DND-41 (cell line): ENCODE measurements around the gene CSRP2.

Source experiments
- ATAC-seq: fragments of 200-7000 bp; cut with Tn5 transposase; 3 replicates; pipeline ENCODE4 v1.9.1; 2021; ENCODE audit warnings: low read depth; ENCODE audit not compliant: insufficient read depth
- DNase-seq: peaks from one replicate; pipeline ENCODE4 v3.0.0-alpha.2; 2020
- H2AFZ ChIP-seq: 2 replicates; pipeline ENCODE4 v1.6.0; 2012; ENCODE audit warnings: low read depth, low read length
- H3K27ac ChIP-seq: 2 replicates; pipeline ENCODE4 v1.5.1; 2012; ENCODE audit warnings: low read length, inconsistent platforms
- H3K27me3 ChIP-seq: fragments of 200-600 bp; sonication (generic); 2 replicates; pipeline ENCODE4 v1.6.0; 2012; ENCODE audit warnings: low read length, mild to moderate bottlenecking, inconsistent platforms; ENCODE audit not compliant: insufficient read depth, poor library complexity
- H3K36me3 ChIP-seq: 2 replicates; pipeline ENCODE4 v1.5.1; 2012; ENCODE audit warnings: low read length, inconsistent platforms; ENCODE audit not compliant: insufficient read depth
- H3K4me1 ChIP-seq: 2 replicates; pipeline ENCODE4 v1.5.1; 2012; ENCODE audit warnings: mild to moderate bottlenecking, low read length; ENCODE audit not compliant: insufficient read depth
- H3K4me2 ChIP-seq: 2 replicates; pipeline ENCODE4 v1.6.0; 2012; ENCODE audit warnings: mild to moderate bottlenecking, moderate library complexity, low read length, inconsistent platforms; ENCODE audit not compliant: insufficient read depth
- H3K4me3 ChIP-seq, 2 experiments: fragments of 200-600 bp in 1 of 2; shearing (Covaris generic) in 1 of 2; 2 replicates each; pipeline ENCODE4 v1.5.1; 2012 to 2016; ENCODE audit warnings: inconsistent platforms in 2 of 2, low read length in 2 of 2, mild to moderate bottlenecking in 2 of 2, low read depth in 1 of 2, moderate library complexity in 1 of 2
- H3K79me2 ChIP-seq: 2 replicates; pipeline ENCODE4 v1.6.0; 2012; ENCODE audit warnings: low read length, inconsistent platforms; ENCODE audit not compliant: insufficient read depth
- H3K9ac ChIP-seq: 2 replicates; pipeline ENCODE4 v1.6.0; 2012; ENCODE audit warnings: low read depth, mild to moderate bottlenecking, inconsistent platforms, low read length, moderate library complexity
- H3K9me3 ChIP-seq: 2 replicates; pipeline ENCODE4 v1.5.1; 2012; ENCODE audit warnings: low read length, moderate library complexity, mild to moderate bottlenecking, inconsistent platforms; ENCODE audit not compliant: insufficient read depth, severe bottlenecking
- H4K20me1 ChIP-seq: 2 replicates; pipeline ENCODE4 v1.6.0; 2012; ENCODE audit warnings: low read length; ENCODE audit not compliant: insufficient read depth
- EZH2 ChIP-seq: IDR thresholded peaks from 3 replicates; pipeline ENCODE4 v1.6.1; 2012; ENCODE audit warnings: borderline replicate concordance, low read depth, mild to moderate bottlenecking, moderate library complexity, low read length, inconsistent platforms; ENCODE audit not compliant: severe bottlenecking
- TF ChIP-seq, protein P1 (sequence below): IDR thresholded peaks from 2 replicates; pipeline ENCODE4 v1.5.1; 2012; ENCODE audit warnings: borderline replicate concordance, low read length, moderate library complexity, mild to moderate bottlenecking; ENCODE audit not compliant: poor library complexity, severe bottlenecking; ENCODE audit errors: extremely low read depth

The CSRP2 gene

DNA sequence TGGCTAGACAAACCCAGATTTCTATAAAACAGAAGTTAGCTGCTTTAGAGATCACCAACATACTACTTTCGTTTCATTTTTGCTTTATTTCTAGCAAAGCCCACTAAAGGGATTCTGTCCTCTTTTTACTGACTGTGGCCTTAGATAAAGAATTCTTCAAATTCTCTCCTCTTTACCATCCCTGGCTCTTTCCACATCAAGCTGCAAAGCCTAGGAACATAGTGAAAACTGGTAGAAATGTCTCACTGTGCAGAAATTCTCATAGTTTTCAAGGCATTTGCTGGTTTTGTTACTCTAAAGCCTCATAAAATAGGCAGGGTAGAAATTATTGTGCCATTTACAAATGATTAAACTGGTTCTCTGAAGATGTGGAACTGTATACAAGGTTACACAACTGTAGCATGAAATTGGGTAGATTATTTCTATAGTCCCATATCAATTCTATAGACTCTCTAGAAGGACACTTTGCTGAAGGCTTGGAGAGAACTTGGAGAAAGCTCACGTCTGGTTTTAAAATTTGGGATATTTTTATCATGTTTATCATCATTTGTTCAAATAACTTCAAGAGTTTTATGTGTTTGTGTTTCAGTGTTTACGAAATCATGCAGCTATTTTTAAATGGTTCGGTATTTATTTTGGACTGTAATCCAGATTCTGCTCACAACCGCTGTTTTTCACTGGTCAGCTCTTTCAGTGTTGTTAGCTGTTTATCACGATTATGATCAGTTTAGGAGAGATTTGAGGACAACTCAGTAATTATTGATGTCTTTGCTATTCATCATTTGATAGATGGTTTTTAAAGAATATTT, 36.7 kb upstream of the CSRP2 start:
- Histone ChIP-seq H3K9ac (no peak overlapping the region), H3K4me2 (no peak overlapping the region), H3K36me3 (no peaks in the 10 kb centered on the region), H3K79me2 (no peaks in the 10 kb centered on the region), H3K4me1 (no peaks in the 10 kb centered on the region), H3K9me3 (no peaks in the 10 kb centered on the region), H4K20me1 (no peaks in the 10 kb centered on the region), H3K27me3 (peaks cover 4% of the 10 kb centered on the region), H2AFZ (no peak overlapping the region), H3K27ac (no peak overlapping the region), H3K4me3 (no peak overlapping the region)
- no peak for TF ChIP-seq EZH2
- TF ChIP-seq, protein P1, sequence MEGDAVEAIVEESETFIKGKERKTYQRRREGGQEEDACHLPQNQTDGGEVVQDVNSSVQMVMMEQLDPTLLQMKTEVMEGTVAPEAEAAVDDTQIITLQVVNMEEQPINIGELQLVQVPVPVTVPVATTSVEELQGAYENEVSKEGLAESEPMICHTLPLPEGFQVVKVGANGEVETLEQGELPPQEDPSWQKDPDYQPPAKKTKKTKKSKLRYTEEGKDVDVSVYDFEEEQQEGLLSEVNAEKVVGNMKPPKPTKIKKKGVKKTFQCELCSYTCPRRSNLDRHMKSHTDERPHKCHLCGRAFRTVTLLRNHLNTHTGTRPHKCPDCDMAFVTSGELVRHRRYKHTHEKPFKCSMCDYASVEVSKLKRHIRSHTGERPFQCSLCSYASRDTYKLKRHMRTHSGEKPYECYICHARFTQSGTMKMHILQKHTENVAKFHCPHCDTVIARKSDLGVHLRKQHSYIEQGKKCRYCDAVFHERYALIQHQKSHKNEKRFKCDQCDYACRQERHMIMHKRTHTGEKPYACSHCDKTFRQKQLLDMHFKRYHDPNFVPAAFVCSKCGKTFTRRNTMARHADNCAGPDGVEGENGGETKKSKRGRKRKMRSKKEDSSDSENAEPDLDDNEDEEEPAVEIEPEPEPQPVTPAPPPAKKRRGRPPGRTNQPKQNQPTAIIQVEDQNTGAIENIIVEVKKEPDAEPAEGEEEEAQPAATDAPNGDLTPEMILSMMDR: no peak
- DNase-seq: no peak
- no peak for ATAC-seq

DNA sequence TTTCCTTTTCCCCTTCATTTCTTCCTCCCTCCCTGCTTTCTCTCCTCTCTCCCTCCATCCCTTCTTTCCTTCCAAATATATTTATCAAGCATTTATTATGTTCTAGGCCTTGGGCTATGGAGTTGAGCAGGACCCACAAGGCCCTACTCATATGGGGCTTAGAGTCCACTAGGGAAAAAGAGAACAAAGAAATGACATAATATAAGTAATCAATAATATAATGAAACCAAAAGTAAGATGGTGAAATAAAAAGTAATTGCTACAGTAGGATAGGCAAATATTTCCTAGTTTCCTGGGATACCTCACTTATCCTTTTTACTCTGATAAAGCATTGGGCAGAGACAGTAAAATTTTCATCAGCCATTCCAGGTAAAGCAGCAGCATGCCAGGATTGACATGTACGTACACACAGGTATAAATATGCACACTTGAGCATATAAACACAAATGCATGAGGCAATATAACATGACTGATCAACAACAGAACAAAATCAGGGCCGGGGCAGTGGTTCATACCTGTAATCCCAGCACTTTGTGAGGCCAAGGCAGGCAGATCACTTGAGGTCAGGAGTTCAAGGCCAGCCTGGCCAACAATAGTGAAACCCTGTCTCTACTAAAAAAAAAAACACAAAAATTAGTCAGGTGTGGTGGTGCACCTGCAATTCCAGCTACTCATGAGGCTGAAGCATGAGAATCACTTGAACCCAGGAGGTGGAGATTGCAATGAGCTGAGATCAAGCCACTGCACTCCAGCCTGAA, 35.5 kb upstream of the CSRP2 start:
- Histone ChIP-seq H3K4me2 (no peak overlapping the region), H4K20me1 (no peaks in the 10 kb centered on the region), H3K9ac (no peak overlapping the region), H3K79me2 (no peaks in the 10 kb centered on the region), H3K27me3 (peaks cover 4% of the 10 kb centered on the region), H3K27ac (no peak overlapping the region), H3K9me3 (no peaks in the 10 kb centered on the region), H3K4me1 (no peaks in the 10 kb centered on the region), H2AFZ (no peak overlapping the region), H3K36me3 (no peaks in the 10 kb centered on the region), H3K4me3 (no peak overlapping the region)
- no peak for TF ChIP-seq EZH2
- TF ChIP-seq, protein P1: no peak
- ATAC-seq (no peak), DNase-seq (no peak)

GRCh38 chr12:76909290-76909689, 30.5 kb upstream of the CSRP2 start:
- no peak overlapping the region for H3K4me2 ChIP-seq
- no peak overlapping the region for H2AFZ ChIP-seq
- DNase-seq (no peak), ATAC-seq (no peak)
- no peak overlapping the region for H3K9ac ChIP-seq
- H4K20me1 ChIP-seq: no peaks in the 10 kb centered on the region
- no peaks in the 10 kb centered on the region for H3K79me2 ChIP-seq
- H3K4me3 ChIP-seq: no peak overlapping the region
- TF ChIP-seq EZH2: no peak
- TF ChIP-seq, protein P1: no peak
- no peaks in the 10 kb centered on the region for H3K4me1 ChIP-seq
- peaks cover 4% of the 10 kb centered on the region for H3K27me3 ChIP-seq
- no peak overlapping the region for H3K27ac ChIP-seq
- H3K36me3 ChIP-seq: no peaks in the 10 kb centered on the region
- H3K9me3 ChIP-seq: no peaks in the 10 kb centered on the region
